Upper lobe of left lung (tissue), 6 donors: ENCODE results near the gene ANO6. TPM values are rescaled to one million over a fixed set of nuclear protein-coding genes. Genes with fewer than 3 reads are reported as not detected.
A peak's percentile ranks its signal among the peaks of the same experiment; 100 is the strongest.

Experiments
- ATAC-seq, 2 donors: fragments of 200-7000 bp; cut with Tn5 transposase; one replicate each; pipeline ENCODE4 v1.9.1; 2022; ENCODE audit warnings: mild to moderate bottlenecking in 2 of 2, moderate library complexity in 2 of 2; ENCODE audit not compliant: low FRiP score in 2 of 2
- DNase-seq, 2 donors: peaks; one replicate each; pipeline ENCODE4 v3.0.0-alpha.2; 2019 to 2020
- H3K27ac ChIP-seq, 4 donors: fragments of 200-600 bp; sonication (generic); one replicate each; pipeline ENCODE4 v1.5.1; 2016 to 2019
- H3K27me3 ChIP-seq, 4 donors: fragments of 200-600 bp; sonication (generic); one replicate each; pipeline ENCODE4 v1.5.1; 2017 to 2019
- H3K36me3 ChIP-seq, 4 donors: fragments of 200-600 bp; sonication (generic); one replicate each; pipeline ENCODE4 v1.5.1; 2016 to 2019
- H3K4me1 ChIP-seq, 4 donors: fragments of 200-600 bp; sonication (generic); one replicate each; pipeline ENCODE4 v1.5.1; 2018 to 2019
- H3K4me3 ChIP-seq, 4 donors: fragments of 200-600 bp; sonication (generic); one replicate each; pipeline ENCODE4 v1.5.1; 2017 to 2019; ENCODE audit warnings: mild to moderate bottlenecking in 2 of 4, moderate library complexity in 1 of 4
- H3K9me3 ChIP-seq, 4 donors: fragments of 200-600 bp; sonication (generic); one replicate each; pipeline ENCODE4 v1.5.1; 2018 to 2019
- CTCF ChIP-seq, 6 experiments: fragments of 450-650 bp in 4 of 6; fragments of 200-600 bp in 2 of 6; sonication (generic) in 2 of 6; IDR thresholded peaks; one replicate each; pipeline ENCODE4 v1.5.1; 2016 to 2019; ENCODE audit warnings: antibody characterized with exemption in 6 of 6
- EP300 ChIP-seq, 4 donors: sonication (generic); formaldehyde crosslinking; IDR thresholded peaks; one replicate each; pipeline ENCODE4 v1.5.1; 2017; ENCODE audit warnings: antibody characterized with exemption in 4 of 4, control low read depth in 2 of 4
- POLR2A ChIP-seq, 4 donors: fragments of 450-650 bp; IDR thresholded peaks; one replicate each; pipeline ENCODE4 v1.5.1; 2016 to 2017; ENCODE audit warnings: antibody characterized with exemption in 4 of 4, mild to moderate bottlenecking in 2 of 4
- POLR2AphosphoS5 ChIP-seq, 2 donors: sonication (generic); formaldehyde crosslinking; IDR thresholded peaks; one replicate each; pipeline ENCODE4 v1.5.1; 2017; ENCODE audit warnings: antibody characterized with exemption in 2 of 2
- WGBS, 2 donors: methylation state at CpG; one replicate each; pipeline ENCODE4 v1.1.5; 2017 to 2018; 5-methylcytosine and 5-hydroxymethylcytosine counted together
- total RNA-seq, 6 donors: library from RNA; depleted of rRNA in 4 of 6; stranded (reverse); fragments of >200 nt in 4 of 6; gene quantifications; one replicate each; pipeline versions ENCODE4 v1.1.0 to v1.2.1, GENCODE V29; 2016 to 2021
- donor health status: DM: no; HTN: no; CAD: no; lungs with moderate emphysema.
- donor health status: DM: no; HTN: yes; CAD: no; lungs with severe emphysema.

The ANO6 gene
- total RNA-seq, 6 donors from 2014 or later: 26.2 to 83.7 (median 57.9) TPM

DNA sequence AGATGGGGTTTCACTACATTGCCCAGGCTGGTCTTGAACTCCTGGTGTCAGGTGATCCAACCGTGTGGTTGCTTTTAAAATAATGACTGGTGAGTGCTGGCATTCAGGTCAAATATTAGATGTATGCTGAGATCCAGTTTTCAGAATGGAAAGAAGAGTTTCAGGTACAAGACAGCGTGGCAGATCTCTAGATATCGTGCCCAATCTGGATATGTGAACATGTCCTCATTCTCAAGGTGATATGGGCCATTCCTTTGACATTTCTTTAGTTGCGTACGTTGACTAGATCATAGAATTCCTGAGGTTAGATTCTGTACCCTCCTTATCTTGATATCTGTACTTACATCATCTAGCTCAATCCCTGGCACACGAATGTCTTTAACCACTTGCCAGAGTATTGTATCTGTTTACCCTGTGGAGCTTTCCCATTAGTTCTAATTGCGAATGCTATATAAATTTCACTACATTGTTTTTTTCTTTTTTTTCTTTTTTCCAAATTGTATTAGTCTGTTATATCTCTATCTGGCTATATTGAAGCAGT is 80.2 kb downstream of the ANO6 start:
- 67 to 70% methylated on average over 7 of the region's 7 CpGs for WGBS, 2 donors
- H3K4me3 ChIP-seq: no peak overlapping the region
- H3K4me1 ChIP-seq: peaks cover 0 to 16% (median 4%) of the 10 kb centered on the region in 4 donors
- no peak for DNase-seq
- no peaks in the 10 kb centered on the region for H3K9me3 ChIP-seq
- no peak for ATAC-seq
- TF ChIP-seq CTCF (IDR thresholded peaks at IDR 0.05) (no peak), POLR2A (IDR thresholded peaks at IDR 0.05) (no peak), EP300 (IDR thresholded peaks at IDR 0.05) (no peak)
- H3K27ac ChIP-seq: no peak overlapping the region
- no peaks in the 10 kb centered on the region for H3K27me3 ChIP-seq
- H3K36me3 ChIP-seq: no peaks in the 10 kb centered on the region

DNA sequence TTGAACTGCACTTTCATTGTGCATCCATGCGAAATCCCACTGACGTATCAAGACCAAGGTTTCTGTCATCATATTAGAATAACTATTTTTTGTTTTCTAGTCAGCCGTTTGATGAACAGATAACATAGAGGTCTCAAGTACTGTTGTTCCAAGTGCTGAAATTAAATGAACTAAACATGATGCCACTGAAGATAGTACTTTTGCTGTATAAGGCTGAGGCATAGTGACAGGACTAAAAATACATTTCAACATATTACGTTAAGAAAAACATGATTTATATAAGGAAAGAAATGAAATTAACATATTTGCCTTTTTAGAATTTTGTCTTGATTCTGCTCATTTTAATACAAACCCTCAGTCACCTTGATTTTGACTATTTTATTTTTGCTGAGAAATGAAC is 82.2 kb downstream of the ANO6 start:
- Histone ChIP-seq H3K9me3 (no peaks in the 10 kb centered on the region), H3K4me3 (no peak overlapping the region), H3K27ac (no peak overlapping the region), H3K27me3 (no peaks in the 10 kb centered on the region), H3K36me3 (no peaks in the 10 kb centered on the region), H3K4me1 (peaks cover 0 to 19% (median 4%) of the 10 kb centered on the region in 4 donors)
- 83 to 88% methylated on average over 4 of the region's 4 CpGs for WGBS, 2 donors
- ATAC-seq (no peak), DNase-seq (no peak)
- TF ChIP-seq CTCF (IDR thresholded peaks at IDR 0.05) (no peak), POLR2AphosphoS5 (IDR thresholded peaks at IDR 0.05) (no peak), EP300 (IDR thresholded peaks at IDR 0.05) (no peak), POLR2A (IDR thresholded peaks at IDR 0.05) (no peak)

DNA sequence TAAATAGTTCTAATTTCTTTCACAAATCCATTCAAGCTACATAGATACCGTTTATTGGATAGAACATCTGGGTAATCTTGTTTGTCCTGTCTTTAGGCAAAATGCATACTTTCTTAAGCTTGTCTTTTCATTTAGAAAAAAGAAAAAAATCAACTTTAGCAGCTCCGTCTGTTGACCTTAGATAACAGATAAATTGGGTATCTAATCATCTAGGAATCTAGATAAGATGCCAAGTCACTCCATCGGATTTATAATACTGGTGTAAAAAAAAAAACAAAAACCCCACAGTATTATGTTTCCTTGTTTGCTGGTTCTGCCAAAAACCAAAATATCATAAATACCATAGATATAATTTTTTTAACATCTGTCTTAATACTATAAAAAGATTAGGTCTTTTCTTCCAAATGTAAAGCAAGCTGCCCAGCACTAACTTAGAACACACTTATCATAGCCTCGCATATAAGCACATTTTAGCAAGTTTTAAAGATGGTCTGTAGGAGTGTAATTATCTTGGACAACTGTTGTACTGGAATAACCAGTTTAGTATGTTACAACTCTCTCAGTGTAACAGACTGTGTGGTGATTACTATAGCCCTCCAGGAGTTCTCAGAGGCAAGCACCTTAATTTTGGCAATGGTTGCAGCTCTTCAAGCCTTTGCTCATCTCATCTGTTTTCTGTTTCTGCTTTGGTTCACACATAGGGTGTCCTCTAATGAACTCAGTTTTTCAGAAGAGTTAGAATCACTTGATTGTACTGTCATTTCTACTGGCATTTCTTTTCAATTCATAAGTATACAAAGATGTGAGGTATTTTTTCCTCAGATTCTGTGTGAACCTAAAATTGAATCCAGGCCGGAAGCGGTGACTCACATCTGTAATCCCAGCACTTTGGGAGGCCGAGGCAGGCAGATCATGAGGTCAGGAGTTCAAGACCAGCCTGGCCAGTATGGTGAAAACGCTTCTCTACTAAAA is 83.1 kb downstream of the ANO6 start:
- TF ChIP-seq POLR2AphosphoS5 (IDR thresholded peaks at IDR 0.05) (no peak), POLR2A (IDR thresholded peaks at IDR 0.05) (no peak), EP300 (IDR thresholded peaks at IDR 0.05) (no peak), CTCF (IDR thresholded peaks at IDR 0.05) (no peak)
- Histone ChIP-seq H3K4me3 (no peak overlapping the region), H3K4me1 (peaks cover 0 to 25% (median 8%) of the 10 kb centered on the region in 4 donors), H3K27me3 (no peaks in the 10 kb centered on the region), H3K36me3 (no peaks in the 10 kb centered on the region), H3K9me3 (no peaks in the 10 kb centered on the region), H3K27ac (peak overlapping the region in 1 of 4 donors; percentile 49)
- WGBS, 2 donors: 47 to 60% methylated on average over 8 of the region's 8 CpGs
- ATAC-seq (peak in 1 of 2 donors; percentile 41), DNase-seq (no peak)

DNA sequence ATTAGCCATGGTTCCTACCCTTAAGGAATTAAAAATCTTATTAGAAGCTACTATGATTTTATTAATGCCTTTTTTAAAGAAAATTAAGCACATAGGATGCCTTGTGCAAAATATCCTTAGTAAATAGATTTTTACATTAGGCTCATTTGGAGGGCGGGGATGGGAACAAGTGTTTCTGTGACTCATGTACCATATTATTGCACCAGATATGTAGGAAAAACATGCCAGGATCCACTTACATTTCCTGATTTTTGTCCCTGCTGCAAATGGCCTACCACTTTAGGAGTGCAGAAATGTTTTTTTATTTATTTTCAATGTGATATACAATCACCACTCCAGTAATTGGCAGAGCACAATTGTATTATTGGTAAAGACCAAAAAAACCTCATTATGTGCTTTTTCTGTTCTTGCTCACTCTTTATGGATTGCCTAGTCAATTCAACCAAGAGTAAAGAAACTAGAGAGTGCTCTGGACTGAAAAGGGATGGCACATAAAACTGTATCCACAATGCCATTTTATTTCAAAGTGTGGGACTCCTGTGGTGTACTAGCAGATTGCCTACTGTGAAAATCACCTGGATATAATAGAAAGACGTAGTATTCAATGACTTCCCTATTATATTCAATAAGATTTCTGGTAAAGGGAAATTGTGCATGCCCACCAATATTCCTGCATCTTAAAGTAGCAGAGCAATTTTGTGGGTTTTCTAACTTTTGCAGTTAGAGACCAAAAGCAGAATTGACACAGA is 86.9 kb downstream of the ANO6 start:
- no peak for TF ChIP-seq POLR2A (IDR thresholded peaks at IDR 0.05)
- no peak for TF ChIP-seq EP300 (IDR thresholded peaks at IDR 0.05)
- TF ChIP-seq CTCF (IDR thresholded peaks at IDR 0.05): no peak
- TF ChIP-seq POLR2AphosphoS5 (IDR thresholded peaks at IDR 0.05): no peak
- H3K4me3 ChIP-seq: no peak overlapping the region
- 93 to 95% methylated on average over 2 of the region's 2 CpGs for WGBS, 2 donors
- no peaks in the 10 kb centered on the region for H3K9me3 ChIP-seq
- no peaks in the 10 kb centered on the region for H3K36me3 ChIP-seq
- H3K4me1 ChIP-seq: peaks cover 0 to 32% (median 16%) of the 10 kb centered on the region in 4 donors
- no peak for DNase-seq
- peak overlapping the region in 1 of 4 donors; percentile 54 for H3K27ac ChIP-seq
- ATAC-seq: no peak
- H3K27me3 ChIP-seq: no peaks in the 10 kb centered on the region
